NCI-H748 (cell line): ENCODE measurements around the gene CEP131.
A peak's percentile ranks its signal among the peaks of the same experiment; 100 is the strongest.

Experiments
- DNase-seq: peaks from one replicate; lab custom pipeline; 2025; ENCODE audit not compliant: unreplicated experiment; lab: John Stamatoyannopoulos, UW

The CEP131 gene

DNA sequence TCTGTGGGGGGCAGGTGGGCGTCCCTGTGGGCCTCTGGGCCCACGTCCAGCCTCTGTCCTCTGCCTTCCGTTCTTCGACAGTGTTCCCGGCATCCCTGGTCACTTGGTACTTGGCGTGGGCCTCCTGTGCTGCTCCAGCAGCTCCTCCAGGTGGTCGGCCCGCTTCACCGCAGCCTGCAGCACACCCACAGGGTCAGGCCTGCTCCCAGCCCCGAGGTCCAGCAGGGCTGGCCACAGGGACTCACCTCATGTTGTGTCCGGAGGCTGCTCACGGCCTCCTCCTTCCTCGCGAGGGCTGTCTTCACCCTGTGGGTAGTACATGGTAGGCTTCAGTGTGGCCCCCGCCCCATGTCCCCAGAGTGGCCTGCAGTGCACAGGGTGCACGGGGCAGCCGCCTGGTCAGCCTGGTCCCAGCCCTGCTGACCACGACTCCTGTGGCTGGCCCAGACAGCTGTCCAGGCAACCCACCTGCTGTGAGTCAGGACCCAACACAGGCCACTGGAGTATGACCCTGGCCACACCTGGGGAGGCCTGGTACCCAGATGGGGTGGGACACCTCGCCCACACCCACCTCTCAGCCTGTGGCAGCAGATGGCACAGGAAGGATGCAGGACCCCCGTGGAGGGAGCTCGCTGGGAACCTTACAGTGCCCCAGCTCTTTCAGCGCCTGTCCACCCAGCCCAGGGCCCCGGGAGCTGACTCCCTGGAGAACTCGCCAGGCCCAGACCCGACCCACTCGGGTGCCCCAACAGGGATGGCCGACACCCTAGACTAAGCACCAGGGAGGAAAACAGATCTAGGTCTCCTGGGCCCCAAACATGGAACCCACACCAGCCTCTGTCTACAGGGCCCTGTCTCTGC is 32.9 kb downstream of the CEP131 start:
- DNase-seq = no peak

DNA sequence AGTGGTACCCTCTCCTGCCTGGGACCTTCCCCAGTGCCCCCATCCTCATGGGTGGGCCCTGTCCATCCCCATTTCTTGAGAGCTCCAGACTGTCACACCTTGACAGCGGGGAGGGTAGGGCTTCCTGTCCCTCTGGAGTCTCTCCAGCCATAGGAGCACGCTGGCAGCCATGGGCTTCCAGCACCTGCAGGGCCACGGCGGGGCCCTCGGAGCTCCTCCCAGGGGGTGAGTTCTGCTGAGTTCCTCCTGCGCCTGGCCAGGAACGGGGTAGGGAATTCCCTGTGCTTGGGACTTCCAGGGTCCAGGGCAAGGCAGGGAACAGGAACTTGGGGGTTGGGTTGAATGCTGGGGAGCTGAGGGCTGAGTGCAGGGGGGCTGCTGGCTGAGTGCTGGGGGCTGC is 33.7 kb downstream of the CEP131 start:
- no peak for DNase-seq

DNA sequence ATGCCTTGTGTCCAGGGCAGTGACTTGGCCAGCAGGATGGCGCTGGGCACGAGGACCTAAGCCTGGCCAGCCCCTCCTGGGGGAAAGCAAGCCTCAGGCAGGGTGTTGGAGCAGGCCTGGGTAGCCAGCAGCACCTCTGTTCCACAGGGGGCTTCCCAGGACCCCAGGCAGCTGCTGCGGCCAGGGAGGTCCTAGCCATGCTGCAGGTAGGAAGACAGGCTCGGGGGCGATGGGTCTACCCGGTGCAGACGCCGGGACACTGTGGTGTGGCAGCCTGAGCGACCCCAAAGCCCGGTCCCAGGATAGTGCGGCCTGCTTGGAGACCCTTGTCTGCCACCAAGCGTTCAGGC is 34.3 kb downstream of the CEP131 start:
- DNase-seq = no peak

DNA sequence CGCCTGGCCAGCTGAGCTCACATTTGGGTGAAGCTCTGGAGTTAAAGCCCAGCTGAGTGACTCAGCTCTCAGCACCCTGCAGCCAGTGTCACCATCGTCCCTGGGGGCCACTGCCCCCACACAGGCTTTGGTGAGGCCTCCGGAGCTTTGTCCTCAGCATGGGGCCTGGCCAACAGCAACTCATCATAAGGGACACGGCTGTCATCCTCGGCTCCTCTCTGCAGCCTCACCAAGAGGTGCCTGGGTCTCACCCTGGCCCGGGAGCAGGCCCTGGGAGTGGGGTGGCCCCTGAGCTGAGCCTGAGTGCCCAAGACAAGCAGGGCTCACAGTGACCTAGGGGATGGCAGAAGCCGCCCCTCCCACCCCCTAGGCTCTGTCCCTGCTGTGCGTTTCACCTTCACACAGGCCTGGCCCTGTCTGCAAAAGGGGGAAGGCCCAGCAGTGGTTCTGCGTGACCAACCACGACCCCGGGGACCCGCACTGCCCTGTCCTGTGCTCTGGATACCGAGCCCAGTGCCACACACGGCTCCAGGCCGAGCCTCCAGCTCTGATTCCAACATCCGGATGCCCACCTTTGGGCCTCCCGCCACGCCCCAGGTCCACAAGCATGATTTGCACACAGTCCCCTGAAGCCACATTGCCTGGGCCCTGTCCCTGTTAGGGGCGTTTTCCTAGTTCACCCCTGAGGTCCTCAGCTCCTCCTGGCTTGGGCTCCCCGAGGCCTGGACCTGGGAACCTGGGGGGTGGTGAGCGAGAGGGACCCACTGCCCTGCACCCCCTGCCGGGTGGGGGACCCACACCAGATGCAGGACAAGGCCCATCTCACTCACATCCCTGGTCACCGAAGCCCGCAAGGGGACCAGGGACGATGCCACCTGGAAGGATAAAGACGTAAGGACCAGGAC is 34.9 kb downstream of the CEP131 start:
- DNase-seq = no peak

DNA sequence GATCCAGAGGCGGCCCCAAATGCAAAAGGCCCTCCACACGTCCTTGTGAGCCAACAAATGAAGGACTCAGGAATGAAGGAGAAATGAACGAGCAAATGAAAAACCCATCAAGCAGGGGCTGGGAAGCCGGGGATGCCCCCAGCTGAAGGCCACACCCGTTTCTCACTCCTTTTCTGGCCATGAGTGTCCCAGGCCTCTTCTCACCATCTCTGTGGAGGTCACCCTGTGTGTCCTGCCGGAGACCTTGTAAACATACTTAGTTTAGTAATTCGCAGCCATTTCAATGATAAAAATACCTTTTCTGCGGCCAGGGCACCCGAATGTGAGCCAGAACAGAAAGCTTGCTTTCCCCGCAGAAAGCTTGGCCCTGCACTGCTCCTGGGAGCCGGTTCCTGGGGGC is 35.6 kb downstream of the CEP131 start:
- no peak for DNase-seq

DNA sequence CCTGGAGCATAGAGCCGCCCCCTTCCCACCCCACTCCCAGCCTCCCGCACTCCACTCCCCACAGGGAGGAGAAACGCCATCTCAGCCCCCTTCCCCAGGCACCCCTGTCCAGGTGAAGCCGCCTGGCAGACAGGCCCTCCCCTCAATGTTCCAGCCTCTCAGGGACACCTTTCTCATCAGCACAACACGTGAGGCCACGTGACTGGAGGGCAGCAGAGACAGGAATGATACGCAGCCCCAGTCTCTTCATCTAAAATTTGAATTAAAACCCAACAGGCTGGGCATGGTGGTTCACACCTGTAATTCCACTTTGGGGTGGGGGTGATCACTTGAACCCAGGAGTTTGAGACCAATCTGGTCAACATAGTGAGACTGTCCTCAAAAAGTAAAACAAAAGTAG is 36.6 kb downstream of the CEP131 start:
- DNase-seq = no peak

DNA sequence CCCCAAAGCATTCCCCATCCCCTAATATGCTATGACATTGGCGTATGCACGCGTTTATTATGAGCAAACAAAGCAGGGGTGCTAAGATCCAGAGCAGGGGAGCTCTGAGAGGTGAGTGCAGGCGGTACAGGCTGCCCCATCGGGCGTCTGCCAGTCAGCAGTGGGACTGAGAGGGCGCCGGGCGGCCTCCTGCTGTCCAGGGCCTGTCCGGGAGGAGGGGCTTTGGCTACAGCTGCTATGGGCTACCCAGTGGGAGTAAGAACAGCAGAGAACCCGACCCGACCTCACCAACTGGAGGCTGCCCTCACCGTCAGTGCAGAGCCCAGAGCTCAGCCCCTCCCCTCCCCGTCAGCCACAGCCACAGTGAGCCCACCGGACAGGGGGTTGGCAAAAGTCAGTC is 38.2 kb downstream of the CEP131 start:
- peak; percentile 14 for DNase-seq

DNA sequence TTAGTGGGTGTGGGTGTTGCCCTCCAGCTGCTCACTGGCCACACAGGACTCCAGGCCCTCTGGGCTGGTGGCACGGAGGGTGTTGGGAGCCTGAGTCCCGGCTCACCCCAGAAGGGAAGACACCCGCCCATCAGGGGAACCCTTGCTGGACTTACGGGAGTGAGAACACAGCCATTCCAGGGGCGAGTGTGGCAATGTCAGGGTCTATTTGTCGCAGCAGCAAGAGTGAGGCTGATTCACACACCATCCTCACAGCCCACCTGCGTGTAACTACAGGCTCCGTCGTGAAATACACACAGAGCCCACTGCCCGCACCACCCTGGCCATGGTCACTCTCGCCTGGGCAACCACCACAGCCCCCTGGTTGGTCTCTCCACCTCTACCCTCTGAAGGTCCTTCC is 39.0 kb downstream of the CEP131 start:
- DNase-seq = no peak

DNA sequence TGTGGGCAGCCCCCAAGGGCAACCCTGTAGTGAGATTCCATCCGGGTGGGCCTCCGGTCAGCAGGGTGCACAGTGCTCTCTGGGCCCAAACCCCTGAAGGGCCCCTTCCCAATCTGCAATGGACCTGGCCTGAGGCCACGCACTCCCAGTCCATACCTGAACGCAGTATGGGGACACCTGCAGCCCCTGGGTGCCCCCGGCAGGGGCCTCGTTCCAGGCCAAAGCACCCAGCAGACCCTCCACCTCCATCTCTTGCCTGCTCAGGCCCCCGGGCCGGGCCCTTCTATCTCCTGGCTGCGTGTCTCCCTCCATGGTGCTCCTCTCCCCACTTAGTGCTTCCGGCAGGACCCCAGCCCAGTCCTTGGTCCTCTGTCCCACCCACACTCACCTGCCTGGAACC is 39.4 kb downstream of the CEP131 start:
- no peak for DNase-seq

DNA sequence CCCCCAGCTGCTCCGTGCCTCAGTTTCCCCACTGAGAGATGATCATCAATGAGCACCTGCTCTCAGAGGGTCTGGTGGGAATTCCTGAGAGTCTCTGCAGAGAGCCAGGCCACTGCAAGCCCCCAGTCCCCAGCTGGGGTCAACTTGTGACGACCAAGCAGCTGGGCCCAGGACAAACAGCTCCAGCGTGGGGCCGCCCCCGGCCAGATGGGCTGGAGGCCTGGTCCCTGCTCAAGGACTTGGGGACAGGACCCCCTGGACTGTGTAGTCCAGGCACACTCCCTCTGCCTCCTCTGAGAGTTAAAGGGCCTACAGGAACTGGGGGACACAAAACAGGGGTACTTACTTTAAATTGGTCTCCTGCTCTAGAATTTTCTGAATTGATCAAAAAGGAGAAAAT is 40.2 kb downstream of the CEP131 start:
- no peak for DNase-seq

DNA sequence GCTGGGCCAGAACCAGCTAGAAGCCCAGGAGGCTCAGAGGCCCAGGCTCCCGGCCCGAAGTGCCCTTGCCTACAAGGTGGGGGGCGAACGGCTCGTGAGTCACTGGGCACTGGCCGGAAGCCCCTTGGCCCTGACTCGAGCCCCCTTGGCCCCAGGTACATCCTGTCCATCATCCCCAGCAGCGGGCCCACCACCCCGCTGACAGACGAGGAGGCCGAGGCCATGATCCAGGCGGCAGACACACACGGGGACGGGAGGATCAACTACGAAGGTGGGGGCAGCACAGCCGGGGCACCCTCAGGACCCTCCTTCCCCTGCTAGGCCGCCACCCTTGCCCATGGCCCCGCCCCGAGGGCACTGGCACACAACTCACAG is 41.0 kb downstream of the CEP131 start:
- DNase-seq = no peak

DNA sequence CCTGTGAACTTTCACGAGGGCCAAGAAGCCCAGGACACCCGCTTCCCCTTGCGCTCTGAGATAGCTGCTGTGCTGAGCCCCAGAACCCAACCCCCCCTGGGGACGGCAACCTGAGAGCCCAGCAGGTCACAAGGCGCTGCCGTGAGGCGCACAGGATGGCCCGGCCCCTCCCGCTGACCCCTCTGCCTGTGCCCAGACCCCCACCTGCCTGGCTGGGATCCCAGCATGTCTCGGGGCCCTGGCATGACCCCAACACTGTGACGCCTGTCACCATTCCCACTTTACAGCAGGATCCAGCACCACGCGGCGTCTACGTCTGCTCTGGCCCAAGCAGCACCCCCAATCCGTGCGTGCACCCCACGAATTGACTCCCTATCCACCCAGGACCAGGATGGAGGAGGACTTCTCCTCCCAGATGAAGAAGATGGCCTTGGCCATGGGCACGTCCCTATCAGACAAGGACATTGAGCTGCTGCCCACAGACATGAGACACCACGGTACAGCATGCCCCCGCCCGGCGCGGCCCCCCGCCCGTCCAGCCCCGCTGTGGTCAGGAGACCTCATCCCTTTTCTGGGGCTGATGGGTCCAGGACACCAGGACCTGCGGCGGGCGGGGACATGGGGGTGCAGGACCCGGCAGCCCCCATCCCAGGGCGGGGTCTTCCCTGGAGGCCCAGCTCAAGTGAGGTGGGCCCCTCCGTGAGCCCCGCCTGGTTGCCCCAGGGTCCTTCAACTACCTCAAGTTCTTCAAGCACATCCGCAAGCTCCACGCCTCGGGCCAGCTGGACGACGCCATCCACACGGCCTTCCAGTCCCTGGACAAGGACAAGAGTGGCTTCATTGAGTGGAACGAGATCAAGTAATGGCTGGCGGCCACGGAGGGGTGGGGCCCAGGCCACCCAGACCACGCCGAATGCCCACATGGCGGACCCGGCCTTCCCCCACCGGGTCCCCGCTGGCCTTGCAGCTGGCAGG is 41.6 kb downstream of the CEP131 start:
- no peak for DNase-seq

DNA sequence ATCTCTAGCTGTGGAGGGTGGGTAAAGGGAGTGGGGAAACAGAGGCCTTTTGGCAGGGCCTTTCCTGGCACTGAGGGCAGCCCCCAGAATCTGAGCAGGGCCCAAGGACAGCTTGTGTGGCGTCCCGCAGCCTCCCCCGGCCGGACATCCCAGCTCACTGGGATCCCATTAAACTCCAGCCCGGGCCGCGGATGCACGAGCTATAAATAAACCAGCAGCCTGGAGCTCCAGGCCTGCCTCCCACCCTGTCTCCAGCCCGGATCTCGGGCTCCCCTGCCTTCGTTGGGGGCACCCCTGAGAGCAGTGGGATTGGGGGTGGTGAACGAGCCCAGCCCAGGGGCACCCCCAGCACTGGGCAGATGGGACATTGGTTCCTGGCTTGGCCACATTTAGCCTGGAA is 42.9 kb downstream of the CEP131 start:
- no peak for DNase-seq

DNA sequence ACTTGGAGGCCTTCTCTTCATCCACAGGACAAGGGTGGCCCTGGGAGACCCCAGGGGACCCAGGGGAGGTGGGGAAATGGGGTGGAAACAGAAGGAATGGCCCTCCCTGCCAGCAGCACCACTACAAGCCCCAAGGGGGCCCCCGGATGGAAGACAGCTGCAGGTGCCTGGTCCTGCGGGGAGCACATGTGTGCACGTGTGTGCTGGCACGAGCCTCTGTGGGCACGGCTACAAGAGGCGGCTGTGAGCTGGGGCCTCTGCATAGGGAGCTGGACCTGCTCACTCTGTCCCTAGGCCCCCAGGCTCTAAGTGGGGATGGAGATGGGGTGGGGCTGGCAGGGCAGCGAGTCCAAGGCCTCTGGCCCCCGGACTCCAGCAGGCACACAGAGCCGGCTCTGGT is 43.5 kb downstream of the CEP131 start:
- DNase-seq = no peak

DNA sequence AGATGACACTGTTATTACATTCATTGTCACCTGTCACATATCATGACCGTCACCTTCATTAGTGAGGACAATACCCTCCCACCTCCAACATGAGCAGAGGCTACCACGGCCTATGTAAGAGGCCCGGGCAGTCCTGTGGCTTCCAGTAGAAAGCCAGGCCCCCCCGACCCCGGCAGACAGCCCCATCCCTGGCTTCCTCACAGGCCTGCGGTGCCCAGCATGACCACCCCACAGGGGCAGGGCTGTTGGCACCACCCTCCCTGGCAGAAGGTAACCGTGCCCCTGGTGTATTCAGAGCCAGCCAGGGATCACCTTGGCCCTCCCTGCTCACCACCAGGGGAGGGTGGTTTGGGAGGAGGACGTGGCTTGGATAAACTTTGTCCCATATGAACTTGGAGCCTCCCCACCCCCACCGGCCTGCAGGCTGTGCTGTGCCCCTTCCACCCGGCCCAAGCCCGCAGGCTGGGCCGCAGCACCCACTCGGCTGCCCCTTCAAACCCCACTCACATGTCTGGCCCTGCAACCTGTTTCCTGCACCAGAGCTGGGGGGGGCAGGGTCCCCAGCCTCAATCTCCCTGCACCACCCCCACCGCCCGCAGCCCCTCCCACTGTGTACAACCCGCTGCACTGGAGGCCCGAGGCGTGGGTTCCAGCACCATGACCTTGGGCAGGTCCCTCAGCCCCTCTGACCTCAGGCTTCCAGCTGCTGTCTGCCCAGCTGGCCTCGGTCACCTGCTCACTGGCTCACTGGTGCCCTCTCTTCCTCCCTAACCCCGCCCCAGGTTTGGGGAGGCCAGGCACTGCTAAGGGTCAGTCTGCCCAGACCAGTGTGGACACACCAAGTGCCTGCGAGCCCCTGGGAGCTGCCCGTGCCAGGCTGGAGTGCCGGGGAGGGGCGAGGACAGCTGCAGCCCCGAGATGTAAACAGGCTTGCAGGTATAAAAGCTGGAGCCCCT is 44.4 kb downstream of the CEP131 start:
- no peak for DNase-seq

DNA sequence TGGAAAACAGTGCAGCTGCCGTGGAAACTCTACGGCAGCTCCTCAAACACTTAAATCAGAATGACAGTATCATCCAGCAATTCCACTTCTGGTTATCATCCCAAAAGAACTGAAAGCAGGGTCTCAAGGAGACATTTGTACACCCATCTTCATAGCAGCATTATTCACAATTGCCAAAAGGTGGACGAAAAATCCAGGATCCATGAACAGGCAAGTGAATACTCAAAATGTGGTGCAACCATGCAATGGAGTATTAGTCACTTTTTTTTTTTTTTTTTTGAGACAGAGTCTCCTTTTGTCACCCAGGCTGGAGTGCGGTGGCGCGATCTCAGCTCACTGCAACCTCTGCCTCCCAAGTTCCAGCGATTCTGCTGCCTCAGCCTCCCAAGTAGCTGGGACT is 46.1 kb downstream of the CEP131 start:
- no peak for DNase-seq

DNA sequence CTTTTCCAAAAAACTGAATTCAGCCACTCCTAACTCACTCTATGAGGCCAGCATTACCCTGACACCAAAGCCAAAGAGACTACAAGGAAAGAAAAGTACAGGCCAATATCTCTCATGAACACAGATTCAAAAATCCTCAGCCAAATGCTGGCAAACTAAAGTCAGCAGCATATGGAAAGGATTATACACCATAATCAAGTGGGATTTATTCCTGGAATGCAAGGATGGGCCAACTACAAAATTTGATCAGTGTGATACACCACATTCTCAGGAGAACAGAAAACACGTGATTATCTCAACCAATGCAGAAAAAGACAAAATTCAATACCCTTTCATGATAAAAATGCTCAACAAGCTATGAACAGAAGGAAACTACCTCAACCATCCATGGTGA is 49.0 kb downstream of the CEP131 start:
- DNase-seq = no peak

DNA sequence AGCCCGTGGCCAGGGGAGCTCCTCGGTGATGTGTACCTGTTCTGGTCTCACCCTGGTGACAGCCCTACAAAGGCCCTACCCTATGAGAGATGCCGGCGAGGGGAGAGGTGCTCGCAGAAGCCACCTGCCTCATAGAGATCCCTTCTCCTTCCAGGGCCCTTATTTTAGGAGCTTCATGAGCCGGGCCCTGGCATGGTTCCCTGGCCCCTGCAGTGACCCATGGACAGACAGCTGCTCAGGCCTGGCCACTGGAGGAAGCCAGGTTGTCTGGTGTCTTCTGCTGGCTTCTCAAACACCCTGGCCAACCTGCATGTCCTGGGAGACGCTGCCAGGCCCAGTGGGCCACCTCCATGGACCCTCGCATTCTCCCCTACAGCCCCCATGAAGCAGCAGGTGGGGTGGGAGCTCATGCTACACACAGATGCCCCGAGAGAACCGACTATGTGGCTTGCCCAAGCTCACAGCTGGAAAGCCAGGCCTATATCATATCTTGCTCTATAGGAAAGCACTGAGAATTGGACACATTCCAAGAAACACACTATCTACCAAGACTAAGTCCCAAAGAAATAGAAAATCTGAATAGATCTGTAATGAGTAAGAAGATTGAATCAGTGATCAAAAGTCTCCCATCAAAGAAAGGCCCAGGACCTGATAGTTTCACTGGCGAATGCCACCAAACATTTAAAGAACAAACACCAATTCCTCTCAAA is 49.6 kb downstream of the CEP131 start:
- DNase-seq = no peak

DNA sequence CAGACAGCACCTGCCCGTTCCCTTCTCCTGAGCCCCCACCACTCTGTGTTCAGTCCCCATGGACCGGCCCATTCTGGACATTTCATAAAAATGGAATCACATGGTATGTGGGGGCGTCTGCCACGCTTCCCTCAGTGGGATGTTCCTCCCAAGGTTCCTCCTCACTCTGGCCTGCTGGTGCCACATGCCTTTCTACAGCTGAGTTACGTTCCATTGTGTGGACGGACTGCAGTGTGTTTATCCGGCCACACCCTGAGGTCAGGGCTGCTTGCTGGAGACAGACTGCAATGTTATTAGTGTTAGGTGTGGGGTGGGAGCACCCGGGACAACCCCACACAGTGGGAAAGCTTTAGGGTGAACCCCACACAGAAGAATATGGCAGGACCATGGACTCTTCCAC is 50.8 kb downstream of the CEP131 start:
- no peak for DNase-seq
